Pons (tissue), 1 donor: Measurements from ENCODE around the gene TMC3.
"Not testable (repeated sequence)": the region's sequence is repeated elsewhere in the genome, so short reads cannot be mapped to it uniquely, and the experiment has no call there.

Source experiments
- DNase-seq: peaks from one replicate; pipeline ENCODE4 v3.0.0-alpha.2; 2016; ENCODE audit warnings: low spot score

TMC3 gene

GRCh38 chr15:81373775-81374395, at the start of gene TMC3:
Gene TMC3, minus strand, starts transcription at chr15:81374213. Its CDS starts 136 bp downstream, at chr15:81374077.
- peak; percentile 13 for DNase-seq

GRCh38 chr15:81421461-81421860, 47.4 kb upstream of the TMC3 start:
- DNase-seq: no peak

- no peak for DNase-seq
Observed at GRCh38 chr15:81419332-81419943, 45.4 kb upstream of the TMC3 start.

- no peak for DNase-seq
Observed at GRCh38 chr15:81418891-81419290, 44.9 kb upstream of the TMC3 start.

GRCh38 chr15:81418444-81418843, 44.4 kb upstream of the TMC3 start:
- DNase-seq: no peak

GRCh38 chr15:81414274-81414968, 40.4 kb upstream of the TMC3 start:
- DNase-seq: not testable (repeated sequence)

GRCh38 chr15:81413851-81414250, 39.8 kb upstream of the TMC3 start:
- DNase-seq: no peak

GRCh38 chr15:81411969-81412633, 38.1 kb upstream of the TMC3 start:
- DNase-seq: no peak

- no peak for DNase-seq
Observed at GRCh38 chr15:81411051-81411450, 37.0 kb upstream of the TMC3 start.

GRCh38 chr15:81410318-81410753, 36.3 kb upstream of the TMC3 start:
- DNase-seq: peak; percentile 87

- no peak for DNase-seq
Observed at GRCh38 chr15:81407718-81408117, 33.7 kb upstream of the TMC3 start.

- no peak for DNase-seq
Observed at GRCh38 chr15:81407176-81407575, 33.2 kb upstream of the TMC3 start.

GRCh38 chr15:81400640-81401236, 26.7 kb upstream of the TMC3 start:
- DNase-seq: peak; percentile 56

- DNase-seq: no peak
Observed at GRCh38 chr15:81398910-81399551, 25.0 kb upstream of the TMC3 start.

GRCh38 chr15:81398456-81398855, 24.4 kb upstream of the TMC3 start:
- no peak for DNase-seq

GRCh38 chr15:81394603-81395002, 20.6 kb upstream of the TMC3 start:
- no peak for DNase-seq

GRCh38 chr15:81391657-81392056, 17.6 kb upstream of the TMC3 start:
- DNase-seq: no peak

- no peak for DNase-seq
Observed at GRCh38 chr15:81388436-81388770, 14.4 kb upstream of the TMC3 start.

GRCh38 chr15:81387621-81388435, 13.8 kb upstream of the TMC3 start:
- DNase-seq: no peak

GRCh38 chr15:81386947-81387346, 12.9 kb upstream of the TMC3 start:
- DNase-seq: no peak

- DNase-seq: no peak
Observed at GRCh38 chr15:81385721-81386076, 11.7 kb upstream of the TMC3 start.
